NCI-H1417 (cell line): ENCODE measurements around the gene ITGA2B.
"Not testable (repeated sequence)": the region's sequence is repeated elsewhere in the genome, so short reads cannot be mapped to it uniquely, and the experiment has no call there.

Experiments
- DNase-seq, 3 experiments: peaks; one replicate each; lab custom pipeline; 2025; lab: John Stamatoyannopoulos, UW

ITGA2B gene

GRCh38 chr17:44368391-44369243, 20.8 kb downstream of the ITGA2B start:
- DNase-seq = not testable (repeated sequence)

GRCh38 chr17:44367231-44367979, 22.0 kb downstream of the ITGA2B start:
- DNase-seq = no peak

- not testable (repeated sequence) for DNase-seq
These were observed 24.4 kb downstream of the ITGA2B start for GRCh38 chr17:44365051-44365450.

- DNase-seq = peak; percentile 71 to 81 (median 72)
These were observed 25.8 kb downstream of the ITGA2B start, which contains the start of gene FAM171A2 for GRCh38 chr17:44363613-44364159. TSS of gene FAM171A2 (minus strand) at chr17:44363853. CDS start at chr17:44363714, 139 bp downstream.

GRCh38 chr17:44362949-44363612, 26.4 kb downstream of the ITGA2B start:
- DNase-seq = peak; percentile 7 to 74 (median 70)

- DNase-seq = no peak
These were observed 26.9 kb downstream of the ITGA2B start for GRCh38 chr17:44362459-44362948.

- DNase-seq = peak in 1 of 3 experiments; percentile 47
These were observed 27.9 kb downstream of the ITGA2B start for GRCh38 chr17:44361292-44362260.

GRCh38 chr17:44360826-44361225, 28.6 kb downstream of the ITGA2B start:
- DNase-seq = peak in 2 of 3 experiments; percentile 43 to 52

GRCh38 chr17:44360144-44360533, 29.3 kb downstream of the ITGA2B start:
- no peak for DNase-seq

- no peak for DNase-seq
These were observed 29.8 kb downstream of the ITGA2B start for GRCh38 chr17:44359458-44360143.

- no peak for DNase-seq
These were observed 30.4 kb downstream of the ITGA2B start for GRCh38 chr17:44359006-44359405.

- no peak for DNase-seq
These were observed 31.4 kb downstream of the ITGA2B start for GRCh38 chr17:44358066-44358465.

GRCh38 chr17:44356241-44356640, 33.2 kb downstream of the ITGA2B start:
- no peak for DNase-seq

GRCh38 chr17:44355642-44356099, 33.8 kb downstream of the ITGA2B start:
- DNase-seq = no peak

- no peak for DNase-seq
These were observed 34.6 kb downstream of the ITGA2B start for GRCh38 chr17:44354582-44355561.

- DNase-seq = no peak
These were observed 35.6 kb downstream of the ITGA2B start for GRCh38 chr17:44353672-44354331.

GRCh38 chr17:44352828-44353671, 36.4 kb downstream of the ITGA2B start:
- no peak for DNase-seq
